Mucosa of descending colon (tissue), 3 donors: ENCODE data around the gene PHLDA1. TPM values are rescaled to one million over a fixed set of nuclear protein-coding genes. Genes with fewer than 3 reads are reported as not detected.

Experiments used
- ATAC-seq: fragments of 200-7000 bp; cut with Tn5 transposase; one replicate; pipeline ENCODE4 v1.9.1; 2020; ENCODE audit warnings: mild to moderate bottlenecking, moderate library complexity
- DNase-seq, 3 donors: peaks; one replicate each; pipeline ENCODE4 v3.0.0-alpha.2; 2020
- H3K36me3 ChIP-seq: fragments of 200-600 bp; one replicate; pipeline ENCODE4 v1.8.0; 2021; ENCODE audit warnings: low read depth, mild to moderate bottlenecking
- H3K4me1 ChIP-seq: fragments of 200-600 bp; one replicate; pipeline ENCODE4 v1.8.0; 2021; ENCODE audit warnings: low read depth, mild to moderate bottlenecking
- H3K4me3 ChIP-seq: fragments of 200-600 bp; one replicate; pipeline ENCODE4 v1.8.0; 2021; ENCODE audit warnings: mild to moderate bottlenecking
- H3K9me3 ChIP-seq: fragments of 200-600 bp; one replicate; pipeline ENCODE4 v1.8.0; 2021; ENCODE audit warnings: mild to moderate bottlenecking
- CTCF ChIP-seq: fragments of 200-600 bp; IDR thresholded peaks from one replicate; pipeline ENCODE4 v1.8.0; 2022; ENCODE audit warnings: antibody characterized with exemption, mild to moderate bottlenecking
- intact Hi-C, 2 donors: fragments of 100-400 bp; cut with DNase I in 1 of 2; cut with micrococcal nuclease in 1 of 2; formaldehyde crosslinking; loops; one replicate each; pipeline versions ENCODE4 v1.11.0 to v1.11.1; 2022; cut with DNase I, micrococcal nuclease
- total RNA-seq, 3 donors: library from RNA; stranded (reverse); fragmentation: NEBNext Ultra II Directional in 2 of 3; extraction: Animal tissue kit (Norgen Biotek cat#: 25700) in 2 of 3; gene quantifications; one replicate each; pipeline versions ENCODE4 v1.2.1 to v1.2.4, GENCODE V29; 2021 to 2023
- donor health status: DM: no; HTN: no; CAD: no; lungs with moderate emphysema.
- donor health status: DM: no; HTN: no; CAD: no.
- donor health status: DM: no; HTN: yes; CAD: no.

Gene PHLDA1
- total RNA-seq, 3 donors from 2014 or later, result 2.2 to 8.8 (median 3.5) TPM

- intact Hi-C loops, result no loop called here
- Histone ChIP-seq H3K36me3 (no peaks in the 10 kb centered on the region), H3K4me3 (no peak overlapping the region), H3K4me1 (no peaks in the 10 kb centered on the region), H3K9me3 (no peaks in the 10 kb centered on the region)
- ATAC-seq, result no peak
- no peak for DNase-seq
- no peak for TF ChIP-seq CTCF
Measured at GRCh38 chr12:76043377-76043776, 11.8 kb upstream of the PHLDA1 start.

- intact Hi-C loops, result no loop called here
- no peaks in the 10 kb centered on the region for H3K9me3 ChIP-seq
- peaks cover 2% of the 10 kb centered on the region for H3K4me1 ChIP-seq
- DNase-seq (no peak), ATAC-seq (no peak)
- TF ChIP-seq CTCF, result no peak
- H3K36me3 ChIP-seq, result no peaks in the 10 kb centered on the region
- H3K4me3 ChIP-seq, result no peak overlapping the region
Measured at GRCh38 chr12:76042147-76042546, 10.6 kb upstream of the PHLDA1 start.

- H3K4me3 ChIP-seq, result no peak overlapping the region
- H3K4me1 ChIP-seq, result peaks cover 6% of the 10 kb centered on the region
- no peaks in the 10 kb centered on the region for H3K36me3 ChIP-seq
- intact Hi-C loops, result no loop called here
- no peak for ATAC-seq
- TF ChIP-seq CTCF, result no peak
- no peaks in the 10 kb centered on the region for H3K9me3 ChIP-seq
- DNase-seq, result no peak
Measured at GRCh38 chr12:76041406-76041805, 9.8 kb upstream of the PHLDA1 start.

- Histone ChIP-seq H3K9me3 (no peaks in the 10 kb centered on the region), H3K36me3 (no peaks in the 10 kb centered on the region), H3K4me1 (peaks cover 6% of the 10 kb centered on the region), H3K4me3 (no peak overlapping the region)
- TF ChIP-seq CTCF, result no peak
- intact Hi-C loops, result no loop called here
- no peak for DNase-seq
- ATAC-seq, result no peak
Measured at GRCh38 chr12:76040461-76040860, 8.9 kb upstream of the PHLDA1 start.

GRCh38 chr12:76038176-76038575 is 6.6 kb upstream of the PHLDA1 start:
- Histone ChIP-seq H3K36me3 (no peaks in the 10 kb centered on the region), H3K9me3 (no peaks in the 10 kb centered on the region), H3K4me3 (no peak overlapping the region), H3K4me1 (peaks cover 6% of the 10 kb centered on the region)
- no peak for TF ChIP-seq CTCF
- DNase-seq (no peak), ATAC-seq (no peak)
- intact Hi-C loops, result loop anchor here (5.0 to 10.0 kb wide), 2 partner anchors 511 to 513 kb away; no protein-coding TSS in a partner anchor
